ENCODE measurements around the gene TACO1.
A peak's percentile ranks its signal among the peaks of the same experiment; 100 is the strongest.

TACO1 gene

GRCh38 chr17:63611354-63611753 is 10.7 kb downstream of the TACO1 start:
- H3K4me3 ChIP-seq (replicated peaks in 1 of 2; ENCODE audit: low read depth in 2 of 2, low read length in 2 of 2) = no peak overlapping the region
- no peak for TF ChIP-seq CTCF (IDR thresholded peaks at IDR 0.05; ENCODE audit: low read depth, low read length)
- DNase-seq (ENCODE audit: low read depth in 2 of 2) = no peak

DNA sequence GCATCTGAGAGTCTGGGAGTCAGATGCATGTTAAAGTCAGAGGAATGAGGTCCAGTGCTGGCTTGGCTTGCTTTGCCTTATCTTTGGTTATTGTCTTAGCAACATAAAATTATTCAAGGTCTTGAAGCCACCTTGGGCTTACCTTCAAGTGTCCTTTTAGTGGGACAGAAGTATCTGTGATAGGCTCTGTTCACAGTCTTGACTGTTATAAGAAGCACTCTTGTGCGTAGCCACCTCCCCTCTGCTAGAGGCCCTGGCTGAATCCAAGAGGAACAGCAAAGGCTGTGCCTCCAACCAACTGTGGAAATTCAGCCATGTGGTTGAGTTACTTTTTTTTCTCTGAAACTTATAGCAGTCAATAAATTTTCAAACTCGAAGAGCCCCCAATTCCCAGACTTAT is 13.0 kb downstream of the TACO1 start:
- DNase-seq (ENCODE audit: low read depth in 2 of 2) = no peak
- TF ChIP-seq CTCF (IDR thresholded peaks at IDR 0.05; ENCODE audit: low read depth, low read length) = no peak

GRCh38 chr17:63621229-63621683 is 20.6 kb downstream of the TACO1 start:
- H3K4me3 ChIP-seq (replicated peaks in 1 of 2; ENCODE audit: low read depth in 2 of 2, low read length in 2 of 2) = peak overlapping the region; percentile 62 to 72
- no peak for TF ChIP-seq CTCF (IDR thresholded peaks at IDR 0.05; ENCODE audit: low read depth, low read length)
- DNase-seq (ENCODE audit: low read depth in 2 of 2) = no peak

More for the DNA sequence above, 13.0 kb downstream of the TACO1 start:
- no peak overlapping the region for H3K4me3 ChIP-seq (replicated peaks in 1 of 2; ENCODE audit: low read depth in 2 of 2, low read length in 2 of 2)

DNA sequence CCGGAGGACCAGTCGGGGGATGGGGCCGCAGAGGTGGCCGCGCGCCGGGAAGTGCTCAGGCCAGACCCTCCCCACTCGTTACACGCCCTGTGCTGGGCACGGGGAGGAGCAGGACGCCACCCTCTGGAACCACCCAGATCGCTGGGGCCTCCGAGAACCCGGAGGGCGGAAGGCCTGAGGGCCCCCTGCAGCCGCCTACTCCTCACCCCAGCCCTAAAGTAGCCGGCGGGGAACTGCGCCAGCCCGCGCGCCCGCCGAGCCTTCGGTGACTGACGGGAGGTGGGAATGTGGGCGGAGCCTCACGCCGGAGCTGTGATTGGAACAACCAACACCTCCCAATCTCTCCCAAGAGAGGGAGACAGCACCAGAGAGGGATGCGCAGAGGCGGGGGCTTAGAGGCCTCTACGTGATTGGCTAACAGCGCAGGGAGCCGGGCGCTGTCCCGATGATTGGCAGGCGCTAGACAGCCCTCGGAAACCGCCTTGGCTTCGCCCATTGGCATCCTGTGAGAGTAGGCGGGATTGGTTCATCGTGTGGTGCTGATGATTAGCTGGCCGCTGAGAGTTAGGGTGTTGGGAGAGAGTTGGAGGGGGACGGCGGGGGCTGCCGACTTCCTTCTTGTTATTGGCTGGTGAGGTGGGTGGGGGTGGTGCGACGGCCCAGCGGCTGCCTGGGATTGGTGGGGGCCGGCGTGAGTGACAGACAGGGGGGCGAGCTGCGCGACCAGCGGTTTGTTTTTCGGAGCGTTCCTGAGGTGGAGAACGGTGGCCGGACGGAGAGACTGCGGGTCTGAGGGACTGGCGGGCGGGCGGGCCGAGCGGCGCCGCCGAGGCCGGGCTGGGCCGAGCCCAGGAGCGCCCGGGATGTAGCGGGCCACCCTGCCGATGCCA is 21.2 kb downstream of the TACO1 start, which contains the start of gene MAP3K3:
TSS of gene MAP3K3 (plus strand) at position 734 of the 890 bp plus-strand sequence. CDS start 343 bp downstream, outside the sequence.
- no peak for TF ChIP-seq CTCF (IDR thresholded peaks at IDR 0.05; ENCODE audit: low read depth, low read length)
- peak; percentile 100 for DNase-seq (ENCODE audit: low read depth in 2 of 2)
- H3K4me3 ChIP-seq (replicated peaks in 1 of 2; ENCODE audit: low read depth in 2 of 2, low read length in 2 of 2) = peak within 1 kb of the TSS; percentile 72 to 73

GRCh38 chr17:63622574-63623390 is 22.1 kb downstream of the TACO1 start:
- H3K4me3 ChIP-seq (replicated peaks in 1 of 2; ENCODE audit: low read depth in 2 of 2, low read length in 2 of 2) = peak overlapping the region; percentile 72 to 73
- DNase-seq (ENCODE audit: low read depth in 2 of 2) = peak; percentile 68 to 69
- no peak for TF ChIP-seq CTCF (IDR thresholded peaks at IDR 0.05; ENCODE audit: low read depth, low read length)

DNA sequence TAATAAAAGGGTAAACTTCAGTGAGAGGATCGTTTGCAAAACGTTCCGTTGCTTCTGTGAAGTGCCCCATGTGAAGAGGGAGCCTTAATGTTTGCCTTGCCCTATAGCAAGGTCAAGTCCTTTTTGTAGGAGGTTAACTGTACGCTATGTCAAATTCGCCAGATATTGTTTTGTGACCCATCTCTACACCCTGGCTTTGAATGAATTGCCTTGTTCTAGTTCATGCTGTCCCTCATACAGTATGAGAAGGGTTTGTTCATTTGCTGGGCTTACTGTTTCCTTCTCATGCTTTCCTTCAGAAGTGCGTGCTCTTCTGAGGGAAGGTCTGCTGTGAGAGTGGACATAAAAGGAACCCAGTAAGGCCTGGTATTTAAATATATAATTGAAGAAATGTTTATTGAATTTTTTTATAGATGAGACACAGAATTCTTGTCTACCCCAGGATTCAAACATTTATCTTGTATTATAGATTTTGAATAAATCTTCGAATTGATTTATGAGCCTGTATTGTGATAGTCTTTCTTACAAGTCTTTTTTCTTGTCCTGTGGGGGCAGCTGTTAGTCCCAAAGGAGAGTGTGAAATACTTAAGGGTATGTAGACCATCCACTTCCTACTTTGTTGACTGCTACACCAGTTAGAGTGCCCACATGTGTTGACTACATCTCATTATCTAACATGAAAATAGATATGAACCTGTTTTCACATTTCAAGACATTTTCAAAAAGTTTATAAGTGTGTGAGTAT is 23.3 kb downstream of the TACO1 start:
- peak overlapping the region; percentile 72 to 73 for H3K4me3 ChIP-seq (replicated peaks in 1 of 2; ENCODE audit: low read depth in 2 of 2, low read length in 2 of 2)
- DNase-seq (ENCODE audit: low read depth in 2 of 2) = no peak
- TF ChIP-seq CTCF (IDR thresholded peaks at IDR 0.05; ENCODE audit: low read depth, low read length) = no peak

All from cardiac fibroblast (primary cell).